ENCODE results near the gene NACA2.

GRCh38 chr17:61555127-61555566 is 35.9 kb downstream of the NACA2 start:
- no peak for TF ChIP-seq CTCF (IDR thresholded peaks at IDR 0.05)
- TF ChIP-seq EZH2 (IDR thresholded peaks at IDR 0.05; ENCODE audit: borderline replicate concordance, insufficient read depth, low read depth, low read length, poor library complexity, severe bottlenecking): no peak

Data from B cell (primary cell).